Nephron progenitor cell (in vitro differentiated cells): Measurements from ENCODE around the gene KRI1.

Source experiments
- DNase-seq: peaks from one replicate; pipeline ENCODE4 v3.0.0; 2021
- H3K27ac Mint-ChIP-seq: 2 replicates; pipeline ENCODE4 v1.8.0; 2021; ENCODE audit warnings: mild to moderate bottlenecking, moderate library complexity, mixed read lengths
- H3K27me3 Mint-ChIP-seq: 2 replicates; pipeline ENCODE4 v1.8.0; 2021; ENCODE audit warnings: mild to moderate bottlenecking, low read depth, mixed read lengths; ENCODE audit not compliant: poor library complexity
- H3K36me3 Mint-ChIP-seq: 2 replicates; pipeline ENCODE4 v1.8.0; 2021; ENCODE audit warnings: low read depth, mixed read lengths
- H3K4me1 Mint-ChIP-seq: 2 replicates; pipeline ENCODE4 v1.8.0; 2021; ENCODE audit warnings: mixed read lengths
- H3K4me3 Mint-ChIP-seq: 2 replicates; pipeline ENCODE4 v1.8.0; 2021; ENCODE audit warnings: mild to moderate bottlenecking, moderate library complexity, mixed read lengths
- H3K9me3 Mint-ChIP-seq: 2 replicates; pipeline ENCODE4 v1.8.0; 2021; ENCODE audit warnings: mild to moderate bottlenecking, moderate library complexity, mixed read lengths
- CTCF ChIP-seq: fragments of 200-600 bp; sonication (generic); IDR thresholded peaks from 2 replicates; pipeline ENCODE4 v1.5.0; 2021; ENCODE audit warnings: antibody characterized with exemption

Gene KRI1

GRCh38 chr19:10517361-10517759 is 48.5 kb downstream of the KRI1 start, which contains the start of gene S1PR5:
Gene S1PR5, minus strand, starts transcription at chr19:10517447. Its CDS starts 2,436 bp downstream, at chr19:10515011.
- H3K9me3 Mint-ChIP-seq: no peaks in the 10 kb centered on the region
- H3K27me3 Mint-ChIP-seq: peaks cover 46% of the 10 kb centered on the region
- H3K4me1 Mint-ChIP-seq: peaks cover 46% of the 10 kb centered on the region
- peak; percentile 73 for DNase-seq
- peak within 1 kb of the TSS; percentile 90 for H3K27ac Mint-ChIP-seq
- peak within 1 kb of the TSS; percentile 92 for H3K4me3 Mint-ChIP-seq
- TF ChIP-seq CTCF: no peak
- H3K36me3 Mint-ChIP-seq: peaks cover 11% of the 10 kb centered on the region

GRCh38 chr19:10516671-10517286 is 49.0 kb downstream of the KRI1 start:
- no peak for DNase-seq
- no peak for TF ChIP-seq CTCF
- H3K4me3 Mint-ChIP-seq: peak overlapping the region; percentile 92
- no peaks in the 10 kb centered on the region for H3K9me3 Mint-ChIP-seq
- H3K27ac Mint-ChIP-seq: no peak overlapping the region
- peaks cover 11% of the 10 kb centered on the region for H3K36me3 Mint-ChIP-seq
- H3K4me1 Mint-ChIP-seq: peaks cover 41% of the 10 kb centered on the region
- peaks cover 50% of the 10 kb centered on the region for H3K27me3 Mint-ChIP-seq

GRCh38 chr19:10516064-10516385 is 49.8 kb downstream of the KRI1 start:
- H3K36me3 Mint-ChIP-seq: peaks cover 11% of the 10 kb centered on the region
- no peak for DNase-seq
- TF ChIP-seq CTCF: no peak
- H3K4me3 Mint-ChIP-seq: peak overlapping the region; percentile 92
- H3K4me1 Mint-ChIP-seq: peaks cover 41% of the 10 kb centered on the region
- no peak overlapping the region for H3K27ac Mint-ChIP-seq
- peaks cover 50% of the 10 kb centered on the region for H3K27me3 Mint-ChIP-seq
- H3K9me3 Mint-ChIP-seq: no peaks in the 10 kb centered on the region

- Mint-ChIP-seq H3K4me3 (peak overlapping the region; percentile 61), H3K36me3 (peaks cover 11% of the 10 kb centered on the region), H3K9me3 (no peaks in the 10 kb centered on the region), H3K27ac (no peak overlapping the region), H3K27me3 (peaks cover 54% of the 10 kb centered on the region), H3K4me1 (peaks cover 38% of the 10 kb centered on the region)
- TF ChIP-seq CTCF: no peak
- DNase-seq: no peak
Observed at GRCh38 chr19:10514211-10515145, 51.3 kb downstream of the KRI1 start.

DNA sequence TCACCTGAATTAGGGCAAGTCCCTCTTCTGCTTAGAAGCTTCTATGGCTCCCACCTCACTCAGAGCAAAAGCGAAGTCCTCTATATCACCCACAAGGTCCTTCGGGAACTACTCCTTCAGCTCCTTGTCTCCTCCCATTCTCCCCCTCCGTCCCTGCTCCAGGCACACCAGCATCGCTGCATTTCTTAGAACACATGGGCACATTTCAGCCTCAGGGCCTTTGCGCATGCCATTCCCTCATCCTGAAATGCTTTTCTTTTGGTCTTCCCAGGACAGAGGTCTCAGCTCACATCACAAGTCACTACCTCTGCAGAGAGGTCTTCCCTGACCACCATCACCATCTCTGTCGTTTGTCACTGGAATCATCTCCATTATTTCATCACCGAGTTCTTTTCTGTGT is 52.6 kb downstream of the KRI1 start:
- Mint-ChIP-seq H3K4me1 (peaks cover 25% of the 10 kb centered on the region), H3K27ac (no peak overlapping the region), H3K27me3 (peaks cover 44% of the 10 kb centered on the region), H3K9me3 (no peaks in the 10 kb centered on the region), H3K36me3 (peaks cover 11% of the 10 kb centered on the region), H3K4me3 (no peak overlapping the region)
- no peak for DNase-seq
- no peak for TF ChIP-seq CTCF
